Measurements from ENCODE around the gene TSEN34. TPM values are rescaled to one million over a fixed set of nuclear protein-coding genes. Genes with fewer than 3 reads are reported as not detected.
A peak's percentile ranks its signal among the peaks of the same experiment; 100 is the strongest.

The TSEN34 gene
- total RNA-seq, 1 experiment from 2014 or later, result 122 TPM

GRCh38 chr19:54209058-54209810, 18.1 kb downstream of the TSEN34 start:
- BruUV-seq (replicated peaks), result no TSS peak
- no peak overlapping the region for H3K9ac ChIP-seq (ENCODE audit: low read length)
- H3K4me1 ChIP-seq (ENCODE audit: insufficient read depth, low read length), result peaks cover 43% of the 10 kb centered on the region
- CTCF ChIA-PET, result interaction anchor here (0.6 kb wide), 1 partner anchor 184 kb away, joined by 6 read pairs; no protein-coding TSS in a partner anchor
- peaks cover 67% of the 10 kb centered on the region for H4K20me1 ChIP-seq (ENCODE audit: low read length)
- H3K9me2 ChIP-seq (replicated peaks; ENCODE audit: low read length), result no peaks in the 10 kb centered on the region
- DNase-seq (peak; percentile 26), ATAC-seq (peak; percentile 48)
- POLR2A ChIA-PET (ENCODE audit: unreplicated experiment), result interaction anchor here (0.5 to 1.6 kb wide), 2 partner anchors 19 to 254 kb away, joined by 3 to 18 read pairs; partner anchors contain the start of genes LENG9, MBOAT7 and TSEN34
- H3K36me3 ChIP-seq (ENCODE audit: low read depth, low read length), result peaks cover 47% of the 10 kb centered on the region
- H3K27me3 ChIP-seq (ENCODE audit: low read length), result no peaks in the 10 kb centered on the region
- H3K4me3 ChIP-seq (ENCODE audit: low read length), result no peak overlapping the region
- intact Hi-C loops (cut with micrococcal nuclease), result no loop called here
- peaks cover 55% of the 10 kb centered on the region for H3K79me2 ChIP-seq (ENCODE audit: low read length)
- peak overlapping the region; percentile 72 for H3K27ac ChIP-seq (ENCODE audit: low read length)
- H3F3A ChIP-seq (ENCODE audit: low read length, unreplicated experiment), result peaks cover 31% of the 10 kb centered on the region
- H2AFZ ChIP-seq (ENCODE audit: low read length), result no peak overlapping the region
- no peak for TF ChIP-seq CTCF (conservative IDR thresholded peaks at IDR 0.05; ENCODE audit: low read depth, low read length)
- no peak for TF ChIP-seq EZH2 (IDR thresholded peaks at IDR 0.05; ENCODE audit: low read length, unreplicated experiment)
- TF ChIP-seq EZH2phosphoT487 (IDR thresholded peaks at IDR 0.05; ENCODE audit: borderline replicate concordance, low read length), result no peak
- H3K9me3 ChIP-seq (ENCODE audit: low read length), result no peaks in the 10 kb centered on the region
- H3K4me2 ChIP-seq (ENCODE audit: low read length), result peak overlapping the region; percentile 32

GRCh38 chr19:54209811-54210494, 18.8 kb downstream of the TSEN34 start:
- peaks cover 48% of the 10 kb centered on the region for H3K79me2 ChIP-seq (ENCODE audit: low read length)
- no peak overlapping the region for H3K4me3 ChIP-seq (ENCODE audit: low read length)
- TF ChIP-seq EZH2phosphoT487 (IDR thresholded peaks at IDR 0.05; ENCODE audit: borderline replicate concordance, low read length) (no peak), EZH2 (IDR thresholded peaks at IDR 0.05; ENCODE audit: low read length, unreplicated experiment) (no peak), CTCF (conservative IDR thresholded peaks at IDR 0.05; ENCODE audit: low read depth, low read length) (no peak)
- H3K9me3 ChIP-seq (ENCODE audit: low read length), result no peaks in the 10 kb centered on the region
- peaks cover 23% of the 10 kb centered on the region for H3F3A ChIP-seq (ENCODE audit: low read length, unreplicated experiment)
- peak overlapping the region; percentile 72 for H3K27ac ChIP-seq (ENCODE audit: low read length)
- peaks cover 36% of the 10 kb centered on the region for H3K4me1 ChIP-seq (ENCODE audit: insufficient read depth, low read length)
- no peak overlapping the region for H3K9ac ChIP-seq (ENCODE audit: low read length)
- peaks cover 60% of the 10 kb centered on the region for H4K20me1 ChIP-seq (ENCODE audit: low read length)
- CTCF ChIA-PET, result interaction anchor here (0.6 kb wide), 1 partner anchor 184 kb away, joined by 6 read pairs; no protein-coding TSS in a partner anchor
- no TSS peak for BruUV-seq (replicated peaks)
- POLR2A ChIA-PET (ENCODE audit: unreplicated experiment), result interaction anchor here (0.5 to 1.6 kb wide), 4 partner anchors 8 to 341 kb away, joined by 3 to 18 read pairs (median 3); partner anchors contain the start of genes LENG9, MBOAT7 and TSEN34
- H2AFZ ChIP-seq (ENCODE audit: low read length), result no peak overlapping the region
- H3K36me3 ChIP-seq (ENCODE audit: low read depth, low read length), result peaks cover 40% of the 10 kb centered on the region
- DNase-seq, result peak; percentile 99
- no peaks in the 10 kb centered on the region for H3K9me2 ChIP-seq (replicated peaks; ENCODE audit: low read length)
- no peaks in the 10 kb centered on the region for H3K27me3 ChIP-seq (ENCODE audit: low read length)
- intact Hi-C loops (cut with micrococcal nuclease), result no loop called here
- peak overlapping the region; percentile 50 for H3K4me2 ChIP-seq (ENCODE audit: low read length)
- ATAC-seq, result peak; percentile 91
